DOHH2 (cell line): Measurements from ENCODE around the gene RYR2.

Experiments
- H3F3A ChIP-seq: fragments of 200-600 bp; sonication (generic), shearing (Covaris generic); 2 replicates; pipeline ENCODE4 v1.6.0; 2016; ENCODE audit warnings: antibody characterized with exemption, mild to moderate bottlenecking; ENCODE audit not compliant: control insufficient read depth, insufficient read depth
- H3K27ac ChIP-seq: fragments of 200-600 bp; sonication (generic); 2 replicates; pipeline ENCODE4 v1.5.1; 2014; ENCODE audit warnings: low read depth, mild to moderate bottlenecking, low read length, moderate library complexity
- H3K27me3 ChIP-seq: fragments of 200-600 bp; sonication (generic); 2 replicates; pipeline ENCODE4 v1.6.1; 2014; ENCODE audit warnings: mild to moderate bottlenecking, low read length, mixed read lengths; ENCODE audit not compliant: control insufficient read depth
- H3K36me3 ChIP-seq: fragments of 200-600 bp; sonication (generic); 2 replicates; pipeline ENCODE4 v1.6.1; 2014; ENCODE audit warnings: mild to moderate bottlenecking, low read length, moderate library complexity, mixed read lengths; ENCODE audit not compliant: control insufficient read depth
- H3K4me1 ChIP-seq: fragments of 200-600 bp; sonication (generic); 2 replicates; pipeline ENCODE4 v1.6.1; 2014; ENCODE audit warnings: mild to moderate bottlenecking, low read length, mixed read lengths; ENCODE audit not compliant: control insufficient read depth
- H3K4me2 ChIP-seq: fragments of 200-600 bp; sonication (generic); 2 replicates; pipeline ENCODE4 v1.6.0; 2014; ENCODE audit warnings: mild to moderate bottlenecking, low read length, moderate library complexity
- H3K4me3 ChIP-seq: fragments of 200-600 bp; sonication (generic); 2 replicates; pipeline ENCODE4 v1.5.1; 2014; ENCODE audit warnings: mild to moderate bottlenecking, low read length, mixed read lengths
- H3K79me2 ChIP-seq: fragments of 200-600 bp; sonication (generic); 2 replicates; pipeline ENCODE4 v1.6.1; 2014; ENCODE audit warnings: mild to moderate bottlenecking, low read length, mixed read lengths; ENCODE audit not compliant: control insufficient read depth
- H3K9me2 ChIP-seq: fragments of 200-600 bp; sonication (generic); replicated peaks from 2 replicates; pipeline ENCODE4 v1.6.1; 2014; ENCODE audit warnings: mild to moderate bottlenecking, low read length, mixed read lengths; ENCODE audit not compliant: control insufficient read depth
- H3K9me3 ChIP-seq: fragments of 200-600 bp; sonication (generic); 2 replicates; pipeline ENCODE4 v1.6.1; 2014; ENCODE audit warnings: antibody characterized with exemption, low read length, mixed read lengths; ENCODE audit not compliant: control insufficient read depth, insufficient read depth
- H4K20me1 ChIP-seq: fragments of 200-600 bp; sonication (generic); 2 replicates; pipeline ENCODE4 v1.6.0; 2014; ENCODE audit warnings: low read depth, mild to moderate bottlenecking, antibody characterized with exemption, low read length, moderate library complexity; ENCODE audit not compliant: control insufficient read depth, insufficient read depth
- CTCF ChIP-seq: fragments of 200-600 bp; sonication (generic); IDR thresholded peaks from one replicate; pipeline ENCODE4 v1.5.1; 2014; ENCODE audit warnings: antibody characterized with exemption, mild to moderate bottlenecking, low read depth, low read length; ENCODE audit not compliant: poor library complexity, severe bottlenecking
- EZH2phosphoT487 ChIP-seq: fragments of 200-600 bp; sonication (generic); IDR thresholded peaks from 2 replicates; pipeline ENCODE4 v1.6.1; 2017; ENCODE audit warnings: borderline replicate concordance, mild to moderate bottlenecking, antibody characterized with exemption, low read length, moderate library complexity, mixed read lengths

The RYR2 gene

GRCh38 chr1:237565236-237565635, 523.3 kb downstream of the RYR2 start:
- H3K27ac ChIP-seq, result no peak overlapping the region

GRCh38 chr1:237566581-237566980, 524.6 kb downstream of the RYR2 start:
- Histone ChIP-seq H3K9me2 (no peaks in the 10 kb centered on the region), H3F3A (no peaks in the 10 kb centered on the region), H3K4me2 (no peak overlapping the region), H3K36me3 (no peaks in the 10 kb centered on the region), H3K4me1 (no peaks in the 10 kb centered on the region), H3K79me2 (no peaks in the 10 kb centered on the region), H3K27ac (no peak overlapping the region), H3K9me3 (no peaks in the 10 kb centered on the region), H3K27me3 (no peaks in the 10 kb centered on the region), H4K20me1 (no peaks in the 10 kb centered on the region), H3K4me3 (no peak overlapping the region)
- no peak for TF ChIP-seq EZH2phosphoT487
- no peak for TF ChIP-seq CTCF

More at GRCh38 chr1:237565236-237565635, 523.3 kb downstream of the RYR2 start:
- Histone ChIP-seq H3K27me3 (0 out of 2 replicates have a peak, but pooled peaks cover under 1% of the 10 kb centered on the region), H3K9me2 (no peaks in the 10 kb centered on the region), H3K9me3 (no peaks in the 10 kb centered on the region), H3K36me3 (no peaks in the 10 kb centered on the region), H3K79me2 (no peaks in the 10 kb centered on the region), H3K4me2 (no peak overlapping the region), H3F3A (no peaks in the 10 kb centered on the region), H3K4me1 (no peaks in the 10 kb centered on the region), H3K4me3 (no peak overlapping the region), H4K20me1 (no peaks in the 10 kb centered on the region)
- TF ChIP-seq EZH2phosphoT487, result no peak

- Histone ChIP-seq H3K36me3 (no peaks in the 10 kb centered on the region), H3F3A (no peaks in the 10 kb centered on the region), H3K4me2 (no peak overlapping the region), H3K4me3 (no peak overlapping the region), H3K4me1 (no peaks in the 10 kb centered on the region), H3K27me3 (no peaks in the 10 kb centered on the region), H3K27ac (no peak overlapping the region), H4K20me1 (no peaks in the 10 kb centered on the region), H3K9me2 (no peaks in the 10 kb centered on the region), H3K9me3 (no peaks in the 10 kb centered on the region), H3K79me2 (no peaks in the 10 kb centered on the region)
- TF ChIP-seq EZH2phosphoT487, result no peak
- TF ChIP-seq CTCF, result no peak
Measured at GRCh38 chr1:237568955-237569354, 527.0 kb downstream of the RYR2 start.

- no peaks in the 10 kb centered on the region for H3K4me1 ChIP-seq
Measured at GRCh38 chr1:237570530-237570929, 528.5 kb downstream of the RYR2 start.

More at GRCh38 chr1:237570530-237570929, 528.5 kb downstream of the RYR2 start:
- H3K4me3 ChIP-seq, result no peak overlapping the region
- H3K4me2 ChIP-seq, result no peak overlapping the region
- no peaks in the 10 kb centered on the region for H3K36me3 ChIP-seq
- H4K20me1 ChIP-seq, result no peaks in the 10 kb centered on the region
- TF ChIP-seq EZH2phosphoT487, result no peak
- peak; percentile 10 for TF ChIP-seq CTCF
- no peak overlapping the region for H3K27ac ChIP-seq
- no peaks in the 10 kb centered on the region for H3K79me2 ChIP-seq
- H3K9me3 ChIP-seq, result no peaks in the 10 kb centered on the region
- no peaks in the 10 kb centered on the region for H3K9me2 ChIP-seq
- no peaks in the 10 kb centered on the region for H3K27me3 ChIP-seq
- H3F3A ChIP-seq, result no peaks in the 10 kb centered on the region
